HG02870 (cell line): ENCODE measurements around the gene WWOX.

ENCODE experiments used
- ATAC-seq: cut with Tn5 transposase; IDR thresholded peaks from one replicate; pipeline ENCODE4 v1.9.1; 2021; ENCODE audit warnings: mild to moderate bottlenecking, moderate library complexity; ENCODE audit not compliant: unreplicated experiment

The WWOX gene

GRCh38 chr16:78804058-78804735 is 704.7 kb downstream of the WWOX start:
- no peak for ATAC-seq

GRCh38 chr16:78805556-78805955 is 706.1 kb downstream of the WWOX start:
- no peak for ATAC-seq

GRCh38 chr16:78811247-78811646 is 711.8 kb downstream of the WWOX start:
- ATAC-seq, result no peak

GRCh38 chr16:78812582-78812981 is 713.1 kb downstream of the WWOX start:
- ATAC-seq, result no peak

- ATAC-seq, result no peak
Observed at GRCh38 chr16:78813661-78814311, 714.3 kb downstream of the WWOX start.

- ATAC-seq, result no peak
Observed at GRCh38 chr16:78815713-78816112, 716.3 kb downstream of the WWOX start.

- no peak for ATAC-seq
Observed at GRCh38 chr16:78816499-78817195, 717.2 kb downstream of the WWOX start.

GRCh38 chr16:78817200-78817739 is 717.8 kb downstream of the WWOX start:
- ATAC-seq, result no peak

GRCh38 chr16:78821335-78821734 is 721.9 kb downstream of the WWOX start:
- no peak for ATAC-seq

- ATAC-seq, result no peak
Observed at GRCh38 chr16:78822509-78822908, 723.1 kb downstream of the WWOX start.

GRCh38 chr16:78823027-78823426 is 723.6 kb downstream of the WWOX start:
- no peak for ATAC-seq

- ATAC-seq, result no peak
Observed at GRCh38 chr16:78829280-78829679, 729.8 kb downstream of the WWOX start.

- ATAC-seq, result no peak
Observed at GRCh38 chr16:78830599-78830998, 731.1 kb downstream of the WWOX start.

- no peak for ATAC-seq
Observed at GRCh38 chr16:78832100-78832499, 732.6 kb downstream of the WWOX start.

GRCh38 chr16:78836802-78837491 is 737.5 kb downstream of the WWOX start:
- no peak for ATAC-seq

- no peak for ATAC-seq
Observed at GRCh38 chr16:78837706-78838105, 738.3 kb downstream of the WWOX start.

- ATAC-seq, result no peak
Observed at GRCh38 chr16:78838276-78838675, 738.8 kb downstream of the WWOX start.

- no peak for ATAC-seq
Observed at GRCh38 chr16:78842950-78843349, 743.5 kb downstream of the WWOX start.

- ATAC-seq, result no peak
Observed at GRCh38 chr16:78843978-78844377, 744.5 kb downstream of the WWOX start.

- ATAC-seq, result no peak
Observed at GRCh38 chr16:78844682-78845081, 745.2 kb downstream of the WWOX start.

GRCh38 chr16:78851266-78851665 is 751.8 kb downstream of the WWOX start:
- no peak for ATAC-seq
